ENCODE data around the gene CXCR1. TPM values are rescaled to one million over a fixed set of nuclear protein-coding genes. Genes with fewer than 3 reads are reported as not detected.

CXCR1 gene
- total RNA-seq, 4 donors from 2014 or later, result 1.8 TPM; not detected in 3

DNA sequence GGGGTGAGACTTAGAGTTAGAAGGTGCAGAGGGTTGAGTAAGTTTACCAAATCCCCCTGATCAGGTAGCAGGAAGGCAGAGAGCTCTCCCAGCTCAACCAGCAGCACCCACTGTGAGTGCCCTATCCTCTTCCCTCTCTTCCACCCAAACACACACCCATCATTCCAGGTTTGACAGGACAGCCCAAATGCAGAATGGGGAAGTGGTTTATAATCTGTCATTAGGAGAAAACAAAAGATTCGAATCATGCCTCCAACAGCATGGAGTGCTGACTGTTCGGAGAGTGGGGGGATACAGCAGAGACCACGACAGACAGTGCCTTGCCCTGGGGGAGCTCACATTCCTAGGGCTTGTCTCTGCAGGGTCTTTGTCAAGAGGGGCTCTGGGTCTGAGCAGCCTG is 29.2 kb downstream of the CXCR1 start:
- peaks cover 68% of the 10 kb centered on the region for H3K27me3 ChIP-seq
- no peak overlapping the region for H3K4me3 ChIP-seq
- no peaks in the 10 kb centered on the region for H3K9me3 ChIP-seq
- TF ChIP-seq EP300 (IDR thresholded peaks at IDR 0.05) (no peak), CTCF (IDR thresholded peaks at IDR 0.05) (no peak), POLR2A (IDR thresholded peaks at IDR 0.05) (no peak), POLR2AphosphoS5 (IDR thresholded peaks at IDR 0.05) (no peak)
- no peak overlapping the region for H3K27ac ChIP-seq
- no peaks in the 10 kb centered on the region for H3K36me3 ChIP-seq
- ATAC-seq, result no peak
- WGBS, 2 donors (ENCODE audit: low coverage in 1 of 2), result 38 to 71% methylated on average over 3 of the region's 3 CpGs
- H3K4me1 ChIP-seq, result no peaks in the 10 kb centered on the region

DNA sequence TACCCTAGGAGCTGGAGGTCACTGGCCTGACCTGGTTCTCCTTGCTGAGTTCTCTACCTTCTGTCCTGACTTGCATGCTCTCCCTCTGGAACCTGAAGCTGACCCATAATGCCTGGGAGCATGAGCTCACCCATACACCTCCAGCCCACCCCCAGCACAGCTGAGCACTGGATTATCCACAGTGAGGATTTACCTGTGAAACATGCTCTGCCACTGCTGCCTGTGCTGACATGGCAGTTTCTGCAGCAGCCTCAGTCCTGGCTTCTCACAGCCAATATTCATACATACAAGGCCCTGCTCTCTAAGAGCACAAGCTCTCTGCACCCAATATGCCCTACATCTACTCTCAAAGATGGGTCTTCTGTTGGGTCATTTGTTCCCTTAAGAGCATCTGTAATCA is 35.9 kb downstream of the CXCR1 start:
- TF ChIP-seq POLR2AphosphoS5 (IDR thresholded peaks at IDR 0.05) (no peak), CTCF (IDR thresholded peaks at IDR 0.05) (no peak), POLR2A (IDR thresholded peaks at IDR 0.05) (no peak), EP300 (IDR thresholded peaks at IDR 0.05) (no peak)
- H3K4me3 ChIP-seq, result no peak overlapping the region
- peaks cover 33% of the 10 kb centered on the region for H3K27me3 ChIP-seq
- no peaks in the 10 kb centered on the region for H3K9me3 ChIP-seq
- no peak for ATAC-seq
- no peaks in the 10 kb centered on the region for H3K4me1 ChIP-seq
- no peaks in the 10 kb centered on the region for H3K36me3 ChIP-seq
- H3K27ac ChIP-seq, result no peak overlapping the region

DNA sequence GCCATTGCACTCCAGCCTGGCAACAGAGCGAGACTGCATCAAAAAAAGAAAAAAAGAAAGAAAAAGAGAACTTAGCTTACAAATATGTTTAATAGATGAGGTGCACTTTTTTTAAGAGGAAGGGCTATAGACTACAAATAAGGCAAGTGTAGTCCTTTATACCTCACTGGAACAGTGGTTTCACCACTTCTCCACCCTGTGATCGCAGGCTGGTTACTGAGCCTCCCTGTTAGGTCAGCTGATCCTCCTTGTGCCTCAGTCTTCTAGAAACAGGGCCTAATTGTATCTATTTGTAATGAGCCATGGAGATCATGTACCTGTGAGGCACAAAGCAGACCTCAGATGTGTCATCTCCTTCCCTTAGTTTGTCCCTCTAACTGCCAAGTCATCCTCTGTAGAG is 36.4 kb downstream of the CXCR1 start:
- 80 to 89% methylated on average over 1 to 2 of the region's 2 CpGs for WGBS, 2 donors (ENCODE audit: low coverage in 1 of 2)
- Histone ChIP-seq H3K4me1 (no peaks in the 10 kb centered on the region), H3K36me3 (no peaks in the 10 kb centered on the region), H3K27ac (no peak overlapping the region), H3K27me3 (peaks cover 34% of the 10 kb centered on the region), H3K4me3 (no peak overlapping the region), H3K9me3 (no peaks in the 10 kb centered on the region)
- TF ChIP-seq EP300 (IDR thresholded peaks at IDR 0.05), result no peak
- TF ChIP-seq POLR2A (IDR thresholded peaks at IDR 0.05), result no peak
- TF ChIP-seq CTCF (IDR thresholded peaks at IDR 0.05), result no peak
- no peak for TF ChIP-seq POLR2AphosphoS5 (IDR thresholded peaks at IDR 0.05)
- ATAC-seq, result no peak

GRCh38 chr2:218129458-218130135 is 37.2 kb downstream of the CXCR1 start:
- ATAC-seq, result no peak
- Histone ChIP-seq H3K27ac (no peak overlapping the region), H3K4me3 (no peak overlapping the region), H3K4me1 (no peaks in the 10 kb centered on the region), H3K27me3 (peaks cover 33% of the 10 kb centered on the region), H3K9me3 (no peaks in the 10 kb centered on the region), H3K36me3 (no peaks in the 10 kb centered on the region)
- 80 to 89% methylated on average over 3 to 6 of the region's 6 CpGs for WGBS, 2 donors (ENCODE audit: low coverage in 1 of 2)
- TF ChIP-seq POLR2AphosphoS5 (IDR thresholded peaks at IDR 0.05) (no peak), POLR2A (IDR thresholded peaks at IDR 0.05) (no peak), EP300 (IDR thresholded peaks at IDR 0.05) (no peak), CTCF (IDR thresholded peaks at IDR 0.05) (no peak)

GRCh38 chr2:218128781-218129457 is 37.8 kb downstream of the CXCR1 start:
- ATAC-seq, result no peak
- WGBS, 2 donors (ENCODE audit: low coverage in 1 of 2), result 83 to 84% methylated on average over 5 to 6 of the region's 6 CpGs
- no peak overlapping the region for H3K4me3 ChIP-seq
- H3K27me3 ChIP-seq, result peaks cover 33% of the 10 kb centered on the region
- no peaks in the 10 kb centered on the region for H3K36me3 ChIP-seq
- no peak overlapping the region for H3K27ac ChIP-seq
- TF ChIP-seq POLR2AphosphoS5 (IDR thresholded peaks at IDR 0.05), result no peak
- TF ChIP-seq POLR2A (IDR thresholded peaks at IDR 0.05), result no peak
- TF ChIP-seq EP300 (IDR thresholded peaks at IDR 0.05), result no peak
- no peaks in the 10 kb centered on the region for H3K4me1 ChIP-seq
- no peaks in the 10 kb centered on the region for H3K9me3 ChIP-seq

All from gastroesophageal sphincter (tissue), 4 donors.